PC-9 (cell line): ENCODE measurements around the gene VILL.

Experiments
- CTCF ChIP-seq: fragments of 200-600 bp; sonication (generic); conservative IDR thresholded peaks from 2 replicates; pipeline ENCODE4 v1.6.1; 2017; ENCODE audit warnings: mixed run types, antibody characterized with exemption, mild to moderate bottlenecking, moderate library complexity
- EZH2 ChIP-seq: fragments of 200-600 bp; sonication (generic); IDR thresholded peaks from 2 replicates; pipeline ENCODE4 v1.8.0; 2017; ENCODE audit warnings: antibody characterized with exemption, low read depth

GRCh38 chr3:37993460-37993819 lies 2.9 kb downstream of the VILL start:
- TF ChIP-seq CTCF (no peak), EZH2 (no peak)
